CD14-positive monocyte (primary cell): ENCODE results near the gene TBX2. TPM values are rescaled to one million over a fixed set of nuclear protein-coding genes. Genes with fewer than 3 reads are reported as not detected.

Experiments
- DNase-seq, 3 donors: peaks; one replicate each; pipeline ENCODE4 v3.0.0-alpha.2; 2011 to 2022
- H2AFZ ChIP-seq: 2 replicates; pipeline ENCODE4 v1.6.0; 2012; ENCODE audit warnings: mild to moderate bottlenecking, low read depth, low read length, inconsistent platforms; ENCODE audit not compliant: insufficient read depth, poor library complexity, severe bottlenecking
- H3K27ac ChIP-seq, 2 donors: 1 replicate in 1 of 2; 2 replicates in 1 of 2; pipeline ENCODE4 v1.5.1; 2012 to 2013; ENCODE audit warnings: low read length in 2 of 2, control low read depth in 1 of 2, inconsistent platforms in 1 of 2, low read depth in 1 of 2, mild to moderate bottlenecking in 1 of 2
- H3K27me3 ChIP-seq, 2 donors: one replicate each; pipeline versions ENCODE4 v1.6.0 to v1.6.1; 2011 to 2013; ENCODE audit warnings: low read length in 2 of 2; ENCODE audit not compliant: control insufficient read depth in 2 of 2, insufficient read depth in 2 of 2
- H3K36me3 ChIP-seq, 2 donors: replicated peaks in 1 of 2; 1 replicate in 1 of 2; 2 replicates in 1 of 2; pipeline versions ENCODE4 v1.5.1 to v1.6.1; 2012 to 2013; ENCODE audit warnings: low read length in 2 of 2, control low read depth in 1 of 2, inconsistent platforms in 1 of 2, mild to moderate bottlenecking in 1 of 2; ENCODE audit not compliant: insufficient read depth in 2 of 2, control insufficient read depth in 1 of 2
- H3K4me1 ChIP-seq, 2 donors: 1 replicate in 1 of 2; 2 replicates in 1 of 2; pipeline versions ENCODE4 v1.5.1 to v1.6.1; 2012 to 2013; ENCODE audit warnings: low read length in 2 of 2, control low read depth in 1 of 2, inconsistent platforms in 1 of 2, mild to moderate bottlenecking in 1 of 2, moderate library complexity in 1 of 2; ENCODE audit not compliant: insufficient read depth in 2 of 2, control insufficient read depth in 1 of 2
- H3K4me2 ChIP-seq: replicated peaks from 2 replicates; pipeline ENCODE3; 2012; ENCODE audit warnings: low read length, moderate library complexity, mild to moderate bottlenecking; ENCODE audit not compliant: poor library complexity, severe bottlenecking; ENCODE audit errors: extremely low read depth
- H3K4me3 ChIP-seq, 3 experiments: fragments of 200-600 bp in 1 of 3; sonication (generic) in 1 of 3; replicated peaks in 1 of 3; 1 replicate in 2 of 3; 2 replicates in 1 of 3; pipeline ENCODE4 v1.5.1; 2011 to 2013; ENCODE audit warnings: low read length in 3 of 3, mild to moderate bottlenecking in 3 of 3, control low read depth in 2 of 3, low read depth in 2 of 3, inconsistent platforms in 1 of 3, moderate library complexity in 1 of 3
- H3K79me2 ChIP-seq: 2 replicates; pipeline ENCODE4 v1.6.0; 2012; ENCODE audit warnings: mild to moderate bottlenecking, control low read depth, inconsistent platforms, low read length, moderate library complexity; ENCODE audit not compliant: insufficient read depth
- H3K9ac ChIP-seq: 2 replicates; pipeline ENCODE4 v1.6.0; 2017; ENCODE audit warnings: low read length, mild to moderate bottlenecking; ENCODE audit not compliant: insufficient read depth, poor library complexity, severe bottlenecking
- H3K9me3 ChIP-seq, 2 donors: replicated peaks in 1 of 2; 1 replicate in 1 of 2; 2 replicates in 1 of 2; pipeline versions ENCODE4 v1.5.1 to v1.6.1; 2012 to 2013; ENCODE audit warnings: low read length in 2 of 2, control low read depth in 1 of 2; ENCODE audit not compliant: control insufficient read depth in 1 of 2, insufficient read depth in 1 of 2
- H4K20me1 ChIP-seq: 2 replicates; pipeline ENCODE4 v1.6.0; 2012; ENCODE audit warnings: mild to moderate bottlenecking, low read length, control low read depth, moderate library complexity; ENCODE audit not compliant: insufficient read depth
- H3K27ac Mint-ChIP-seq, 7 donors: one replicate each; pipeline ENCODE4 v1.8.0; 2020; ENCODE audit warnings: mild to moderate bottlenecking in 7 of 7, mixed read lengths in 7 of 7, moderate library complexity in 6 of 7, inconsistent platforms in 2 of 7
- H3K27me3 Mint-ChIP-seq, 3 donors: one replicate each; pipeline ENCODE4 v1.8.0; 2021 to 2022; ENCODE audit warnings: low read depth in 3 of 3, mild to moderate bottlenecking in 3 of 3, mixed read lengths in 3 of 3, moderate library complexity in 3 of 3, inconsistent platforms in 1 of 3
- H3K36me3 Mint-ChIP-seq, 2 donors: one replicate each; pipeline ENCODE4 v1.8.0; 2020; ENCODE audit warnings: mixed read lengths in 2 of 2, inconsistent platforms in 1 of 2, mild to moderate bottlenecking in 1 of 2
- H3K4me1 Mint-ChIP-seq: one replicate; pipeline ENCODE4 v1.8.0; 2020; ENCODE audit warnings: mild to moderate bottlenecking, mixed read lengths
- H3K4me3 Mint-ChIP-seq, 2 donors: one replicate each; pipeline ENCODE4 v1.8.0; 2020; ENCODE audit warnings: mild to moderate bottlenecking in 2 of 2, mixed read lengths in 2 of 2, moderate library complexity in 1 of 2
- H3K9me3 Mint-ChIP-seq, 7 donors: one replicate each; pipeline ENCODE4 v1.8.0; 2020 to 2022; ENCODE audit warnings: mixed read lengths in 7 of 7, mild to moderate bottlenecking in 6 of 7, moderate library complexity in 6 of 7, inconsistent platforms in 2 of 7
- WGBS: methylation state at CpG from one replicate; pipeline ENCODE4 v1.1.5; 2013; ENCODE audit warnings: missing lambda C conversion rate; ENCODE audit not compliant: insufficient coverage; 5-methylcytosine and 5-hydroxymethylcytosine counted together
- intact Hi-C, 2 donors: fragments of 100-400 bp; cut with micrococcal nuclease; formaldehyde crosslinking; loops; one replicate each; pipeline versions ENCODE4 v1.15.0 to v1.15.1; 2023
- polyA plus RNA-seq, 3 donors: library from polyadenylated mRNA; depleted of rRNA in 1 of 3; unstranded in 2 of 3; stranded (reverse) in 1 of 3; fragments of 300-500 nt in 2 of 3; fragments of >200 nt in 1 of 3; fragmentation: Illumina TruSeq in 2 of 3; gene quantifications; 1 replicate in 2 of 3; 2 replicates in 1 of 3; pipeline ENCODE4 v1.2.3, GENCODE V29; 2012 to 2021
- TF ChIP-seq, protein P1 (sequence below): fragments of 200-600 bp; IDR thresholded peaks from one replicate; pipeline ENCODE4 v1.8.0; 2022; ENCODE audit warnings: antibody characterized with exemption, mild to moderate bottlenecking

TBX2 gene
- polyA plus RNA-seq, 3 donors = 0.03 TPM; not detected in 2

DNA sequence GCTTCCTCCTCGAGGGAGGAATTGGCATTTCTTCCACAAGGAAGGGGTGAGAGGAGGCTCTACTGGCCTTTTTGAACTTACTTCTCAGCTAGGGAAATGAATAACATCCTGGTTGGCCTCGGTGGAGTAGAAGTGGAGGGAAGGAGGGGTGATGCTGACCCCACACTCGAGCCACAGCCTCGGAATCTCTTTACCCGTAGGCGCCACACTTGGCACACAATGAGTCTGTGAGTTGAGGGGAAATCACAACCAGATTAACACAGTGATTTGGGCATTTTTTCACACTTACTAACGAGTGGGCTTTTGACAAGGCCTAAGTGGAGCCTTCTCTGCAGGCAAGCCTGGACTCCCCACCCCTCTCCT is 47.3 kb upstream of the TBX2 start:
- no CpG with 5 or more reads among the region's 7 CpGs for WGBS
- TF ChIP-seq, protein P1, sequence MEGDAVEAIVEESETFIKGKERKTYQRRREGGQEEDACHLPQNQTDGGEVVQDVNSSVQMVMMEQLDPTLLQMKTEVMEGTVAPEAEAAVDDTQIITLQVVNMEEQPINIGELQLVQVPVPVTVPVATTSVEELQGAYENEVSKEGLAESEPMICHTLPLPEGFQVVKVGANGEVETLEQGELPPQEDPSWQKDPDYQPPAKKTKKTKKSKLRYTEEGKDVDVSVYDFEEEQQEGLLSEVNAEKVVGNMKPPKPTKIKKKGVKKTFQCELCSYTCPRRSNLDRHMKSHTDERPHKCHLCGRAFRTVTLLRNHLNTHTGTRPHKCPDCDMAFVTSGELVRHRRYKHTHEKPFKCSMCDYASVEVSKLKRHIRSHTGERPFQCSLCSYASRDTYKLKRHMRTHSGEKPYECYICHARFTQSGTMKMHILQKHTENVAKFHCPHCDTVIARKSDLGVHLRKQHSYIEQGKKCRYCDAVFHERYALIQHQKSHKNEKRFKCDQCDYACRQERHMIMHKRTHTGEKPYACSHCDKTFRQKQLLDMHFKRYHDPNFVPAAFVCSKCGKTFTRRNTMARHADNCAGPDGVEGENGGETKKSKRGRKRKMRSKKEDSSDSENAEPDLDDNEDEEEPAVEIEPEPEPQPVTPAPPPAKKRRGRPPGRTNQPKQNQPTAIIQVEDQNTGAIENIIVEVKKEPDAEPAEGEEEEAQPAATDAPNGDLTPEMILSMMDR = no peak
- Histone ChIP-seq H2AFZ (no peak overlapping the region), H3K9me3 (no peaks in the 10 kb centered on the region), H3K9ac (no peak overlapping the region), H3K4me2 (no peak overlapping the region), H3K27ac (no peak overlapping the region), H3K36me3 (no peaks in the 10 kb centered on the region), H4K20me1 (no peaks in the 10 kb centered on the region), H3K4me3 (no peak overlapping the region), H3K79me2 (no peaks in the 10 kb centered on the region), H3K27me3 (no peaks in the 10 kb centered on the region), H3K4me1 (no peaks in the 10 kb centered on the region)
- H3K27ac Mint-ChIP-seq = no peak overlapping the region
- H3K36me3 Mint-ChIP-seq = peaks cover 0 to 2% of the 10 kb centered on the region in 2 donors
- peaks cover 0 to 3% (median 2%) of the 10 kb centered on the region in 3 donors for H3K27me3 Mint-ChIP-seq
- H3K4me3 Mint-ChIP-seq = no peak overlapping the region
- no peaks in the 10 kb centered on the region for H3K4me1 Mint-ChIP-seq
- intact Hi-C loops = no loop called here
- no peaks in the 10 kb centered on the region for H3K9me3 Mint-ChIP-seq
- DNase-seq = no peak

DNA sequence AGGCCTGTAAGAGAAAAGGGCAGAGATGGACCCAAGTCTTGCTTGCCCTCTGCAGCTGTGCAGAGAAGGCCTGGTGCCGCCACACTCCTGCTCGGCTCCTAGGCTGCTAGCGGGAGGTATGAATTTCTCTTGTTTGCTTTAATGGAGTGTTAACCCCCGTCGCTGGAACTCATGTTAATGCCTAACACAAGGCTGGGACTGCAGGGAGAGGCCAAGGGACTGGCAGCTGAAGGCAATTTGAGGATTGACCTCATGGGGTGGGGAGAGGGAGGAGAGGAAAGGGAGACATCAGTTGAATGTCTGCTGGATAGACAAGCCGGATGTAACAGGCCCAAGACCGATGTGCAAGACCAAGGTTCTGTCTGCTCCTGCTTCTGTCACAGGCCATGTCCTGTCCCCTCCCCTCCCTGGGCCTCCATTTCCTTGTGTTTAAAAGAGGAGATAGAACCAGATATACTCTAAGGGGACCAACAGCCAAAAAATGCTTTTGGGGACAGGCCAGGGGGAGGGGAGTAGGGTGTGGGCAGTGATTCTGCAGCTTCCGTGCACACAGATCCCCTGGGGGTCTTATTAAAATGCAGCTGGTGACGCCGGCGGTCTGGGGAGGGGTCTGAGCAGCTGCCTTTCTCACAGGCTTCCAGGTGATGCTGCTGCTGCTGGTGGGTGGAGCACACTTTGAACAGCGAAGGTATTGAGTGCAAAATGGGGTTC is 46.7 kb upstream of the TBX2 start:
- H3K9me3 ChIP-seq = no peaks in the 10 kb centered on the region
- 93% methylated on average over 10 of the region's 12 CpGs for WGBS
- Mint-ChIP-seq H3K27ac (no peak overlapping the region), H3K4me3 (no peak overlapping the region), H3K9me3 (no peaks in the 10 kb centered on the region), H3K27me3 (peaks cover 0 to 2% (median 0%) of the 10 kb centered on the region in 3 donors), H3K4me1 (no peaks in the 10 kb centered on the region), H3K36me3 (peaks cover 0 to 2% of the 10 kb centered on the region in 2 donors)
- no peaks in the 10 kb centered on the region for H3K27me3 ChIP-seq
- TF ChIP-seq, protein P1 = no peak
- no peak overlapping the region for H3K27ac ChIP-seq
- intact Hi-C loops = no loop called here
- H2AFZ ChIP-seq = no peak overlapping the region
- no peaks in the 10 kb centered on the region for H3K36me3 ChIP-seq
- DNase-seq = no peak
- H3K9ac ChIP-seq = no peak overlapping the region
- no peak overlapping the region for H3K4me2 ChIP-seq
- no peaks in the 10 kb centered on the region for H4K20me1 ChIP-seq
- H3K79me2 ChIP-seq = no peaks in the 10 kb centered on the region
- H3K4me3 ChIP-seq = no peak overlapping the region
- H3K4me1 ChIP-seq = no peaks in the 10 kb centered on the region
